GM12891 (cell line): ENCODE measurements around the gene TRAFD1.
A peak's percentile ranks its signal among the peaks of the same experiment; 100 is the strongest.

Experiments used
- POLR2A ChIP-seq: IDR thresholded peaks from 2 replicates; pipeline ENCODE4 v1.6.1; 2011; ENCODE audit warnings: low read depth, low read length, control low read depth
- POU2F2 ChIP-seq: IDR thresholded peaks from 2 replicates; pipeline ENCODE4 v1.6.1; 2011; ENCODE audit warnings: low read depth, mild to moderate bottlenecking, control low read depth, low read length, moderate library complexity
- TAF1 ChIP-seq: IDR thresholded peaks from 2 replicates; pipeline ENCODE4 v1.6.1; 2011; ENCODE audit warnings: low read depth, low read length, control low read depth

- TF ChIP-seq POLR2A (peak; percentile 83), TAF1 (peak; percentile 83), POU2F2 (peak; percentile 74)
Measured at GRCh38 chr12:112108202-112109079, 16.9 kb upstream of the TRAFD1 start, which contains the start of gene NAA25.
